Heart left ventricle (tissue), 16 donors: ENCODE data around the gene ARID3A. TPM values are rescaled to one million over a fixed set of nuclear protein-coding genes. Genes with fewer than 3 reads are reported as not detected.
A peak's percentile ranks its signal among the peaks of the same experiment; 100 is the strongest.

Experiments used
- ATAC-seq, 4 donors: fragments of 200-7000 bp; cut with Tn5 transposase; one replicate each; pipeline ENCODE4 v1.9.1; 2020 to 2022; ENCODE audit warnings: moderate library complexity in 4 of 4, mild to moderate bottlenecking in 3 of 4, moderate number of reproducible peaks in 1 of 4
- DNase-seq, 5 donors: peaks; one replicate each; pipeline ENCODE4 v3.0.0-alpha.2; 2020
- H3K27ac ChIP-seq, 12 donors: fragments of 200-600 bp; sonication (generic) in 4 of 12; one replicate each; pipeline versions ENCODE4 v1.5.0 to v1.8.0; 2016 to 2022; ENCODE audit warnings: mild to moderate bottlenecking in 2 of 12
- H3K27me3 ChIP-seq, 9 donors: fragments of 200-600 bp; sonication (generic) in 2 of 9; one replicate each; pipeline versions ENCODE4 v1.5.1 to v1.8.0; 2016 to 2022; ENCODE audit warnings: mild to moderate bottlenecking in 3 of 9
- H3K36me3 ChIP-seq, 9 donors: fragments of 200-600 bp; sonication (generic) in 2 of 9; one replicate each; pipeline versions ENCODE4 v1.5.0 to v1.8.0; 2018 to 2022; ENCODE audit warnings: mild to moderate bottlenecking in 2 of 9
- H3K4me1 ChIP-seq, 12 donors: fragments of 200-600 bp; sonication (generic) in 4 of 12; one replicate each; pipeline versions ENCODE4 v1.5.0 to v1.8.0; 2016 to 2022; ENCODE audit warnings: mild to moderate bottlenecking in 3 of 12
- H3K4me3 ChIP-seq, 12 donors: fragments of 200-600 bp; sonication (generic) in 4 of 12; one replicate each; pipeline versions ENCODE4 v1.5.0 to v1.8.0; 2017 to 2022; ENCODE audit warnings: mild to moderate bottlenecking in 9 of 12, moderate library complexity in 4 of 12
- H3K9me3 ChIP-seq, 12 donors: fragments of 200-600 bp; sonication (generic) in 4 of 12; one replicate each; pipeline versions ENCODE4 v1.5.0 to v1.8.0; 2016 to 2022; ENCODE audit warnings: mild to moderate bottlenecking in 1 of 12
- POLR2A ChIP-seq, 2 donors: fragments of 450-650 bp; IDR thresholded peaks; one replicate each; pipeline ENCODE4 v1.6.1; 2017; ENCODE audit warnings: antibody characterized with exemption in 2 of 2, mild to moderate bottlenecking in 2 of 2, moderate library complexity in 2 of 2
- WGBS, 4 donors: extraction: QIAGEN DNeasy Blood & Tissue Kit in 2 of 4; methylation state at CpG; one replicate each; pipeline versions ENCODE4 v1.1.5 to v1.1.7; 2013 to 2018; 5-methylcytosine and 5-hydroxymethylcytosine counted together
- intact Hi-C, 10 donors: fragments of 100-400 bp; cut with DNase I; formaldehyde crosslinking; loops; one replicate each; pipeline versions ENCODE4 v1.11.1 to v1.14.2; 2022
- polyA plus RNA-seq, 2 donors: library from polyadenylated mRNA; stranded (reverse); fragments of 200-250 nt; gene quantifications; one replicate each; pipeline ENCODE4 v1.2.3, GENCODE V29; 2013
- total RNA-seq, 9 donors: library from RNA; depleted of rRNA in 2 of 9; stranded (reverse); fragments of >200 nt in 2 of 9; fragmentation: NEBNext Ultra II Directional in 3 of 9; extraction: Animal tissue kit (Norgen Biotek cat#: 25700) in 3 of 9; gene quantifications; one replicate each; pipeline versions ENCODE4 v1.1.0 to v1.2.4, GENCODE V29; 2016 to 2023
- TF ChIP-seq, protein P1 (sequence below), 12 donors: fragments of 200-600 bp; sonication (generic) in 4 of 12; IDR thresholded peaks; one replicate each; pipeline versions ENCODE4 v1.5.0 to v1.8.0; 2018 to 2022; ENCODE audit warnings: antibody characterized with exemption in 12 of 12, mild to moderate bottlenecking in 5 of 12
- donor health status: ischemic (EF 13 %, LVEDD 7.1; RV severe dilation, severe dysfunction).
- donor health status: healthy with polysubstance abuse.
- donor health status: DM: no; HTN: yes; CAD: no.
- donor health status: DM: no; HTN: no; CAD: no.
- donor health status: ischemic (EF 25% LVEDD 6.9; RV normal size, moderate dysfunction).
- donor health status: ischemic (EF 25% LVEDD 5.7; RV mildly dilated, moderate dysfunction).
- donor health status: healthy.
- donor health status: DM: yes; HTN: yes; CAD: no.
- donor health status: ischemic (EF 35%, LVEDD 5.7; RV mildly dilated, moderate dysfunction).
- donor health status: nonischemic (EF 11% LVEDD 7.7; RV severe dilation, severe dysfunction).
- donor health status: DM: yes; HTN: yes; CAD: no.
- donor health status: PGD.
- donor health status: ischemic (EF 29% LVEDD 5.4; RV normal size, mild dysfunction).
- donor health status: nonischemic (EF 23%, LVEDD 6.1; RV moderate dilation, normal function).

The ARID3A gene
- total and polyA plus RNA-seq, 11 donors, result 1.9 to 15.7 (median 5.8) TPM

DNA sequence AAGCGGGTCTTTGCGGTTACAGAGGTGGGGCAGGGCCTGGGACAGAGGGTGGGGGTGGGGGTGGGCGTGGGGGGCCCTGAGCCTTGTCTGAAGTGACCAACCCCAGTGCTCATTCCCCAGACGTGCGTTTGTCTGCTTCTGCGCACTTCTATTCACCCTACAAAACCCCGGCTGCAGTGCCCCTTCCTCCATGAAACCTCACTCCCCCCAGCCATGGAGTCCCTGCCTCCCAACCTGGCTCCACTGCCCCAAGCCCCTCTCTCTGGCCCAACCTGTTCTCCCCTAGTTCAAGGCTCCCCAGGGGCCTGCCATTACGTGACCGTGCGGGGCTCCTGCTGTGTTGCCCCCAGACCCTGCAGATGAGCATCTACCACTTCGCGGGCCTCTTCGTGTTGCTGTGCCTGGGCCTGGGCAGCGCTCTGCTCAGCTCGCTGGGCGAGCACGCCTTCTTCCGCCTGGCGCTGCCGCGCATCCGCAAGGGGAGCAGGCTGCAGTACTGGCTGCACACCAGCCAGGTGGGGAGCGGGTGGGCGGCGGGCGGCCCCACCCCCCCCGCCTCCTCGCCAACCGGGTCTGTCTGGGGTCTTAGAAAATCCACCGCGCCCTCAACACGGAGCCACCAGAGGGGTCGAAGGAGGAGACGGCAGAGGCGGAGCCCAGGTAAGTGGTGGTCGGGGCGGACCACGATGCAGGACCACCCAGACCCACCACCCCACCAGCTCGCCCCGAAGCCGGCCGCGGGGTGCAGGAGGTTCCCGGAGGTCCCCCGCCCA, 82.6 kb downstream of the ARID3A start:
- Histone ChIP-seq H3K4me1 (peaks cover 0 to 7% (median 0%) of the 10 kb centered on the region in 12 donors), H3K9me3 (no peaks in the 10 kb centered on the region), H3K27me3 (peaks cover 0 to 5% (median 0%) of the 10 kb centered on the region in 9 donors), H3K27ac (no peak overlapping the region), H3K36me3 (peaks cover 0 to 55% (median 40%) of the 10 kb centered on the region in 9 donors), H3K4me3 (no peak overlapping the region)
- intact Hi-C loops, result no loop called here
- ATAC-seq, result no peak
- whole genome bisulfite sequencing, 4 donors, result 90 to 97% (median 95%) methylated on average over 30 to 45 of the region's 45 CpGs
- peak in 1 of 5 donors; percentile 55 for DNase-seq
- no peak for TF ChIP-seq POLR2A (IDR thresholded peaks at IDR 0.05)
- TF ChIP-seq, protein P1, sequence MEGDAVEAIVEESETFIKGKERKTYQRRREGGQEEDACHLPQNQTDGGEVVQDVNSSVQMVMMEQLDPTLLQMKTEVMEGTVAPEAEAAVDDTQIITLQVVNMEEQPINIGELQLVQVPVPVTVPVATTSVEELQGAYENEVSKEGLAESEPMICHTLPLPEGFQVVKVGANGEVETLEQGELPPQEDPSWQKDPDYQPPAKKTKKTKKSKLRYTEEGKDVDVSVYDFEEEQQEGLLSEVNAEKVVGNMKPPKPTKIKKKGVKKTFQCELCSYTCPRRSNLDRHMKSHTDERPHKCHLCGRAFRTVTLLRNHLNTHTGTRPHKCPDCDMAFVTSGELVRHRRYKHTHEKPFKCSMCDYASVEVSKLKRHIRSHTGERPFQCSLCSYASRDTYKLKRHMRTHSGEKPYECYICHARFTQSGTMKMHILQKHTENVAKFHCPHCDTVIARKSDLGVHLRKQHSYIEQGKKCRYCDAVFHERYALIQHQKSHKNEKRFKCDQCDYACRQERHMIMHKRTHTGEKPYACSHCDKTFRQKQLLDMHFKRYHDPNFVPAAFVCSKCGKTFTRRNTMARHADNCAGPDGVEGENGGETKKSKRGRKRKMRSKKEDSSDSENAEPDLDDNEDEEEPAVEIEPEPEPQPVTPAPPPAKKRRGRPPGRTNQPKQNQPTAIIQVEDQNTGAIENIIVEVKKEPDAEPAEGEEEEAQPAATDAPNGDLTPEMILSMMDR (IDR thresholded peaks at IDR 0.05), result no peak

DNA sequence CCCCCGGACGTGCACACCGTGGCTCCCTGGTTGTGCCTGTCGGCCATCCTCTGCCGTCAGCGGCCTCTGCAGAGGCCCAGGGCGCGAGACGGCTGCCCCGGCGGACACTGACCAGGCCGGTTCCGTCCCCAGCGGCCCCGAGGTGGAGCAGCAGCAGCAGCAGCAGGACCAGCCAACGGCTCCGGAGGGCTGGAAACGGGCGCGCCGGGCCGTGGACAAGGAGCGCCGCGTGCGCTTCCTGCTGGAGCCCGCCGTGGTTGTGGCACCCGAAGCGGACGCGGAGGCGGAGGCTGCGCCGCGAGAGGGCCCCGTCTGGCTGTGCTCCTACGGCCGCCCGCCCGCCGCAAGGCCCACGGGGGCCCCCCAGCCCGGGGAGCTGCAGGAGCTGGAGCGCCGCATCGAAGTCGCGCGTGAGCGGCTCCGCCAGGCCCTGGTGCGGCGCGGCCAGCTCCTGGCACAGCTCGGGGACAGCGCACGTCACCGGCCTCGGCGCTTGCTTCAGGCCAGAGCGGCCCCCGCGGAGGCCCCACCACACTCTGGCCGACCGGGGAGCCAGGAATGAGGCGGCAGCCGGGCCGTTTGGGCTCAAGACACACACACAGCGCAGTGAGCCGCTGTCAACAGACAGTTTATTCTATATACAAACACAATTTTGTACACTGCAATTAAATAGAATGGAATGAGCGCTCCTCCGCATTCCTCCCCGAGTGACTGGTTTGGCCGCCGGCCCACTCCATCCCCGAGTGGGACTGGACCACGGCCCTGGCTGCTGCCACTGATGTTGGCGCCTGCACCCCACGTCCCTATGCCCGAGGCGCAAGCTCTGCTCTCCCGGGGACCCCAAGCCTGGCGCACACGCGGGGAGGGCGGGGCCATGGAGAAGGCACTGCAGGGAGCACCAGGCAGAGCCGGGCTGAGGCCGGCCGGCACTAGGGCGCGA, 83.5 kb downstream of the ARID3A start:
- WGBS, 4 donors, result 80 to 87% (median 85%) methylated on average over 33 to 92 of the region's 92 CpGs
- Histone ChIP-seq H3K4me1 (peaks cover 0 to 7% (median 0%) of the 10 kb centered on the region in 12 donors), H3K36me3 (peaks cover 0 to 64% (median 49%) of the 10 kb centered on the region in 9 donors), H3K27me3 (no peaks in the 10 kb centered on the region), H3K9me3 (no peaks in the 10 kb centered on the region), H3K27ac (peak overlapping the region in 2 of 12 donors; percentile 22 to 51), H3K4me3 (peak overlapping the region in 1 of 12 donors; percentile 12)
- peak in 2 of 4 donors; percentile 4 to 38 for ATAC-seq
- intact Hi-C loops, result no loop called here
- no peak for TF ChIP-seq POLR2A (IDR thresholded peaks at IDR 0.05)
- TF ChIP-seq, protein P1 (IDR thresholded peaks at IDR 0.05), result no peak
- peak in 1 of 5 donors; percentile 73 for DNase-seq

DNA sequence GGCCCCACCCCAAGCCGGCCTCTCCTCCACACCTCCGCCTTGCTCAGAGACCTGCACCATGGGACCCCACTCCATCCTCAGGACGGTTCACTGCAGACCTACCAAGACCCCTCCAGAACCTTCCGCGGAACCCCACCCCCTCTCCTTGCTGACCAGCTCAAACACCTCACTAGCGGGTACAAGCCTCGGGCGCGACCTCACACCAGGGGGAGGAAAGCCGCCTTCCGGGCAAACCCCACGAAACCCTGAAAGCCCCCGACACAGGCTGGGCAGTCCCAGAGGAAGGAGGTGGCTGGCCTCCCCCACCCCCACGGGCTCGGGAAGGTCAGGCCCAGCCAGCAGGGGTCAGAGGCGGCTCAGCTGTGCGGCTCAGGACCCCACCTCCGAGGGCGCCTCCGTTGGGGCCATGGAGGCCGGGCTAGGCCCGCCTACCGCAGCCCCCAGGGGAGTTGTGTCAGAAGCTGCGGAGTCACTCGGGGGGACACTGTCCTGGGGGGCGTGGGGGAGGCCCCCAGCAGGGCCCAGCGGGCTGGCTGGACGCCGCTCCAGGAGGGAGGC, 84.2 kb downstream of the ARID3A start:
- H3K36me3 ChIP-seq, result peaks cover 0 to 67% (median 50%) of the 10 kb centered on the region in 9 donors
- no peaks in the 10 kb centered on the region for H3K9me3 ChIP-seq
- no peak overlapping the region for H3K4me3 ChIP-seq
- TF ChIP-seq, protein P1 (IDR thresholded peaks at IDR 0.05), result no peak
- TF ChIP-seq POLR2A (IDR thresholded peaks at IDR 0.05), result no peak
- no peaks in the 10 kb centered on the region for H3K27me3 ChIP-seq
- intact Hi-C loops, result no loop called here
- DNase-seq, result peak in 1 of 5 donors; percentile 63
- H3K4me1 ChIP-seq, result peaks cover 0 to 11% (median 5%) of the 10 kb centered on the region in 12 donors
- ATAC-seq, result peak in 1 of 4 donors; percentile 1
- H3K27ac ChIP-seq, result peak overlapping the region in 2 of 12 donors; percentile 22 to 51
- WGBS, 4 donors, result 83 to 88% (median 86%) methylated on average over 10 to 29 of the region's 29 CpGs
